GM12801 (cell line): ENCODE results near the gene DRAM1.

Experiments
- CTCF ChIP-seq: IDR thresholded peaks from one replicate; pipeline ENCODE4 v1.5.1; 2011; ENCODE audit warnings: control low read depth; ENCODE audit not compliant: insufficient read length; ENCODE audit errors: extremely low read depth

Gene DRAM1

GRCh38 chr12:101855364-101855884 lies 22.0 kb upstream of the DRAM1 start:
- no peak for TF ChIP-seq CTCF

- no peak for TF ChIP-seq CTCF
Measured at GRCh38 chr12:101855976-101856375, 21.4 kb upstream of the DRAM1 start.

- no peak for TF ChIP-seq CTCF
Measured at GRCh38 chr12:101857043-101857558, 20.3 kb upstream of the DRAM1 start.

GRCh38 chr12:101858361-101858760 lies 19.0 kb upstream of the DRAM1 start:
- no peak for TF ChIP-seq CTCF

GRCh38 chr12:101859664-101860607 lies 17.4 kb upstream of the DRAM1 start:
- TF ChIP-seq CTCF, result no peak

GRCh38 chr12:101862245-101862644 lies 15.1 kb upstream of the DRAM1 start:
- TF ChIP-seq CTCF, result no peak

- TF ChIP-seq CTCF, result no peak
Measured at GRCh38 chr12:101863981-101864380, 13.4 kb upstream of the DRAM1 start.
